HG02852 (cell line): Measurements from ENCODE around the gene ETF1.

Experiments used
- ATAC-seq: cut with Tn5 transposase; IDR thresholded peaks from one replicate; pipeline ENCODE4 v1.9.1; 2021; ENCODE audit warnings: mild to moderate bottlenecking, moderate library complexity; ENCODE audit not compliant: unreplicated experiment

ETF1 gene

DNA sequence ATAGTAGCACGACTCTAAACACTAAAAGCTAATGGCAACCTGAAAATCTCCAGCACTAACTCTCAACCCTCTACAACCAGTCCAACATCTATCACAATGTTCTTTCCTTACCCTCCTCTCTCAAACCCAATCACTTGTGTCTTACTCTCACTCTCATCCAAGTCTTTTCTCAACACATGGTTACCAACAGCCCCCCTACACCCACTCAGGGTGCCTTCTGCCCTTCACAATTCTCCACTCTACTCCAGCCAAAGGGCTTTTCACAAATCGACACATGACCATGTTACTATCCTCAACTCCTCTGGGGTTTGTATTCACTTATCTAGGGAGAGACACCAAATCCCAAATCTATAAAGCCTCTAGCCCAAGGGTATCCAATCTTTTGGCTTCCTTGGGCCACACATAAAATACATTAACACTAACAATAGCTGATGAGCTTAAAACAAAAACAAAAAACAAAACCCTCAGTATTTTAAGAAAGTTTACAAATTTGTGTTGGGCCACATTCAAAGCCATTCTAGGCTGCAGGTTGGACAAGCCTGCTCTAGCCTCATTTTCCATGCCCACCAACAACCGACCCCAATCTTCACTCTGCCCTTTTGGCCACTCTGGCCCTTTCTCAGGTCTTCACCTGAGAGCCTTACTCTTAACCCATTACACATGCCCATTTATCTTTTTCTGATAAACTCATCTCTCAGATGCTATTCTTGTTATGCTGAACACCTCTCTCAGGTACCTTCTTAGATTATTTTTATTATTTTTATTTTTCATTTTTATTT, 20.5 kb upstream of the ETF1 start:
- ATAC-seq: no peak

DNA sequence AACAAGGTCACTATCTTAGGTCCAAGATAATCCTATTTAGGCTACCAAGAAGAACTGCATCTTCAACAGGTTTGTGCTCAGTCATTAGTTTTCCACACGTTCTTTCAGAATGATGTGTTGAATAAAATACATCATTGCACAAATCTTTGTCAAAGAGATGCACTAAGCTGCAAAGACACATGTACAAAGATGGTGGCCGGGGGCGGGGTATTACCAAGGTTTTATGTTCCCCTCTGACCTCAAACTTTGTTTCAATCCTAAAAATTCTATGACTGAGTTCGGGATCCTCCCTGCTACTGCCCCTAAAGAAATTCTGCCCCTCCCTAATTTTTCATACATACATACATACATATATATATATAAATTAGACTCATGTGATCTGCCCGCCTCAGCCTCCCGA, 17.9 kb upstream of the ETF1 start:
- no peak for ATAC-seq

GRCh38 chr5:138559937-138560336, 16.9 kb upstream of the ETF1 start:
- ATAC-seq: no peak

- ATAC-seq: no peak
Observed at GRCh38 chr5:138557677-138558076, 14.6 kb upstream of the ETF1 start.

DNA sequence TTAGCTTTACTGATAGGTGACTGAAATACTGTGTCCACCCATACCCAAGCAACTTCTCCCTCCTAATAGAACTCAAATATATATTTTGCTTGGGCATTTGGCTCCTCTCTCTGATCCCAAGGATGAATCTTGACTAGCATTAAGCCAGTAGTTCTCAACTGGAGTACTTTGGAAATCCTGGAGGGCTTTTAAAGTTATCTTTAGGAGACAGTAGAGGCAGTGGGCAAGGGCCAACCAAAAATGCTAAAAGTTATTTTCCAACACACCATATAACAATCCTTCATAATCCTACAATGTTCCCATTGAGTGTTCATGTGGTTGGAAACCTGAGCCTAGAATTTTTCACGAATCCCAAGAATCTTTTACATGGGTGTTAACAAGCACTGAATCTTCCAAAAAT, 11.1 kb upstream of the ETF1 start:
- ATAC-seq: no peak

GRCh38 chr5:138553437-138554095, 10.5 kb upstream of the ETF1 start:
- ATAC-seq: no peak

- ATAC-seq: no peak
Observed at GRCh38 chr5:138552657-138553056, 9.6 kb upstream of the ETF1 start.

- ATAC-seq: no peak
Observed at GRCh38 chr5:138549414-138549813, 6.4 kb upstream of the ETF1 start.

DNA sequence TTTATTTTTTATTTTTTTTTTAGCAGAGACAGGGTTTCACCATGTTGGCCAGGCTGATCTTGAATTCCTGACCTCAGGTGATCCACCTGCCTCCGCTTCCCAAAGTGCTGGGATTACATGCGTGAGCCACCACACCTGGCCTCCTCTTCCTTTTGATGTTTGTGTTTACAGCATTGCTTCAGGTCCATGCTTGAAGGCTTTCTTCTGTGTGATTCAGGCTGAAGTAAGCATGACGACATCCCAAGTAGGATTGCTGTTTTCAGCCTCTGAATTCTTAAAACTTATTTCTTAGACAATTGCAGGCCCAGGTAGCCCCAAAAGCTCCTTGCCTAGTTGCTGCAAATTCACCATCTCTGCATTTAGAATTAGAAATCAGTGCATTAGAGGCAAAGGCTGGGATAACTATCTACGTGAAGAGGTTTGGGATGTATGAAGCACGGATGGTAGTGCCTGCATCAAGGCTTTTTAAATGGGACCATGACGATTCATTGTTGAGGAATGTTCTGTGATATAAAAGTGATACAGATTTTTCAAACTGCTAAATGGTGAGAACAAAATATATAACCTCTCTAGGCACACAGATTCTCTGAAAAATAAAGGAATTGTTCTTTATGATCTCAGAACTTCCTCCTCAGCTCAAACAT, 3.0 kb upstream of the ETF1 start:
- ATAC-seq: no peak

- no peak for ATAC-seq
Observed at GRCh38 chr5:138544181-138545134, 1.4 kb upstream of the ETF1 start.

GRCh38 chr5:138543730-138544104, 681 bp upstream of the ETF1 start:
- peak; percentile 41 for ATAC-seq

DNA sequence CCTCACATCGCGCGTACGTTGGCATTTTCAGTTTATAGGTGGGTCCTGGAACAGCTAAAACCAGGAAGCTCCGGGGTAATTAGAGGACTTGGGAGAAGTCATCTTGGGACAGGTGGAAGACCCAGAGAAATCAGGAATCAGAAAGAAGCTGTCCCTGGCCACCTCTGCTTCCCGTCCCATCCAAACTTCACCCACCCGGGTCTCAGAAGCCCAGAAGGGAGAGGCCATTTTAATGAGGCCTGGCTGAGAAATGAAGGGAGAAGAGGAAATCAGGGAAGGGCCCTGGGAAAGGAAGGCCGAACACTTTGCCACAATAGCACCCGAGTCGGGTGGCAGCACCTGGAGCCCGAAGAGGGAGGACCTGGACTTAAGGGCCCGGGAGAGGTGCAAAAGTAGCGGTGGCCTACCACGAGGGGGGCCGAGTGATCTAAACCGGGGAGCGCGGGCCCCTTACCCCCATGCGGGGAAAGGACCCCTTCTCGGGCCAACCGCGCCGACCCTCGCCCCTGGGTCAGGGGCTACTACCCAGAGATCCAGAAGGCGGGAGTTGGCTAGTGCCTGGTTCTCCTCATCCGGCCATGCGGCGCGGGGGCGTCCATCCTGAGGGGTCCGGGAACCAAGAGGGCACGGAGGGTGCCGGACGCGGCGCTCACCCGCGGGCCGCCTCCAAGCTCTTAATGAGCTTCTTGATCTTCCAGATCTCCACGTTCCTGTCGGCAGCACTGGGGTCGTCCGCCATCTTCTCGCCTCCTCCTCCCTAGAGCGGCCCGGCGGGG, 668 bp downstream of the ETF1 start:
- ATAC-seq: peak; percentile 3

DNA sequence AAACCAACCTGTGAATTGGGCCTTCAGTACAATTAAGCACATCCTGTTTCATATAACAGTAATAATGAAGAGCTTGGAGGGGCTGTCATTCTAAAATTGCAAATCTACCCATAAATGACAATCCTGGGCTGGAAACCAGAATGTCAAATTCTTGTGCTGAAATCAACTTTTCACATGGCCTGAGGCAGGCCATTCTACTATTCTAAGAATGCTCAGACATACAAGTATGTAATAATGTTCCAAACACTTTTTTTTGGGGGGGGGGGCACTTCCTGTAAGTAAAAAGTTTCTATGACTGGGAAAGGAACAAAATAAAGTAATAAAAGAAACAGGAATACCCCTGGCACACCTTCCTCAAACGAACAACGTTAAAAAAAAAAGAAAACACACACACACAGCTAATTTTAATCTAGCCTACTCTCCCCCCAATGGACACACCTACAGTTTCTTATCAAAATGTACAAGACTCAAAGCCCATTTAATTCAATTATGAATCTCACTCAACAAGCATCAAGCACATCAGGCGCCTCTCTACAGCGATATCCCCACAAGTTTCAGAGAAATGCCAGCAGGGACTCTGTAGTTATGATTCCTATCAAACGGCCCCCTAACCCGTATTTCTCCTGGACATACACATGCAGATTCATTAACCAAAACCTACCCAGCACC, 1.4 kb downstream of the ETF1 start:
- ATAC-seq: no peak

GRCh38 chr5:138539791-138540190, 3.2 kb downstream of the ETF1 start:
- ATAC-seq: no peak

GRCh38 chr5:138538943-138539627, 4.0 kb downstream of the ETF1 start:
- ATAC-seq: no peak

DNA sequence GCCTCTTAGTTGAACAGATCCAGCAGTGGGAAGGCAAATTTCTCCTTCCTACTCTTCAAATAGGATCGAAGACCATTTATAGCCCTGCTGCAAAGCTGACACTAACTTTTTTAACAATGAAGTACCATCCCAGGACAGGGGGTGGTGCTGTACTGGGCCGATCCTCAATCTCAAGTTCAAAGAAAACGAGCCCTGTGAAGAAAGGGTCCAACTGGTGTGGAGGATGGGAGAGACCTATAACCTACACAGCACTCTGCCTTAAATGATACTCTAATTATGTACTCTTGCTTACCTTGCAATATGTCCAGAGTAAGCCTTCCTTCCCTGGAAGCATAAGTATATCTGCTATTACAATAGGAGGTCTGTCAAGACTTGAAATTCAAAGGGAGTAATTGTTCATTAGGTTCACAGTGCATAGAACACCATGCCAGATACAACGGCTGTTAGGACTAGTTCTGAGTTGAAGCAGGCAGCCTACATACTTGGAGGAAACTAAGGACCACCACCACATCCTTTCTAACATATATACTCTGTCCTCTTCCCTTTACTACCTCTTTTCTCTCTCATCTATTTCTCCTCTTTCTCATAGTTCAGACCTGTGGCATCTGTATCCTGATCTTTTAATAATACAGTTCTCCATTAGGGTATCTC, 6.2 kb downstream of the ETF1 start:
- no peak for ATAC-seq

GRCh38 chr5:138536215-138536614, 6.8 kb downstream of the ETF1 start:
- no peak for ATAC-seq
